HepG2 (cell line): Measurements from ENCODE around the gene DDX31. TPM values are rescaled to one million over a fixed set of nuclear protein-coding genes. Genes with fewer than 3 reads are reported as not detected.

Experiments used
- ATAC-seq: fragments of 200-7000 bp; cut with Tn5 transposase; 3 replicates; pipeline ENCODE4 v1.9.1; 2020; ENCODE audit warnings: mild to moderate bottlenecking, moderate library complexity
- BruUV-seq: library from RNA; stranded (reverse); fragments of 400-500 nt; replicated peaks from 2 replicates; lab custom pipeline; 2021; lab: Mats Ljungman, UMichigan
- CTCF ChIA-PET: fragments of 300-600 bp; formaldehyde crosslinking; extraction: SDS; loops from one replicate; lab custom pipeline; 2021; ENCODE audit warnings: low total read pairs, inconsistent platforms, low intra/inter-chr PET ratio; lab: Yijun Ruan, JAX
- POLR2A ChIA-PET: fragments of 350-600 bp; sonication (Branson Sonifier 250); formaldehyde crosslinking; loops from one replicate; lab custom pipeline; 2020; ENCODE audit warnings: antibody characterized with exemption, inconsistent platforms; lab: Yijun Ruan, JAX
- DNase-seq: peaks from one replicate; pipeline ENCODE4 v3.0.0-alpha.2; 2015; ENCODE audit warnings: low spot score
- FAIRE-seq: peaks from 3 replicates; lab custom pipeline; 2011; peaks lifted over from hg19 to GRCh38; lab: Jason Lieb, UNC
- H2AFZ ChIP-seq: one replicate; pipeline ENCODE4 v1.6.1; 2011; ENCODE audit warnings: low read length, inconsistent platforms
- H3K27ac ChIP-seq: fragments of 300-600 bp; 3 replicates; pipeline ENCODE4 v1.8.0; 2011; ENCODE audit warnings: mixed run types, mild to moderate bottlenecking, mixed read lengths, low read length, inconsistent platforms; ENCODE audit not compliant: insufficient read depth; ENCODE audit errors: extremely low read length
- H3K27me3 ChIP-seq, 2 experiments: fragments of 200-600 bp in 1 of 2; 2 replicates in 1 of 2; 3 replicates in 1 of 2; pipeline versions ENCODE4 v1.6.0 to v1.8.0; 2011; ENCODE audit warnings: low read length in 2 of 2, mild to moderate bottlenecking in 2 of 2, moderate library complexity in 2 of 2, inconsistent platforms in 1 of 2; ENCODE audit not compliant: insufficient read depth in 2 of 2, control insufficient read depth in 1 of 2
- H3K36me3 ChIP-seq, 2 experiments: fragments of 200-600 bp in 1 of 2; replicated peaks in 1 of 2; 2 replicates in 1 of 2; 3 replicates in 1 of 2; pipeline versions ENCODE4 v1.5.1 to v1.8.0; 2011; ENCODE audit warnings: low read length in 2 of 2, inconsistent platforms in 1 of 2; ENCODE audit not compliant: insufficient read depth in 2 of 2, control insufficient read depth in 1 of 2
- H3K4me1 ChIP-seq: 2 replicates; pipeline ENCODE4 v1.5.1; 2012; ENCODE audit warnings: low read length, inconsistent platforms; ENCODE audit not compliant: insufficient read depth
- H3K4me2 ChIP-seq: 2 replicates; pipeline ENCODE4 v1.6.0; 2011; ENCODE audit warnings: low read depth, low read length, inconsistent platforms
- H3K4me3 ChIP-seq, 3 experiments: fragments of 200-600 bp in 1 of 3; sonication (generic), shearing (Covaris generic) in 1 of 3; replicated peaks in 1 of 3; 2 replicates each; pipeline ENCODE4 v1.5.1; 2011 to 2016; ENCODE audit warnings: low read length in 3 of 3, inconsistent platforms in 2 of 3, low read depth in 2 of 3, mild to moderate bottlenecking in 2 of 3, control low read depth in 1 of 3, mixed read lengths in 1 of 3; ENCODE audit not compliant: insufficient read depth in 1 of 3
- H3K79me2 ChIP-seq: one replicate; pipeline ENCODE4 v1.6.1; 2011; ENCODE audit warnings: low read length, inconsistent platforms; ENCODE audit not compliant: insufficient read depth
- H3K9ac ChIP-seq: 2 replicates; pipeline ENCODE4 v1.6.0; 2011; ENCODE audit warnings: mild to moderate bottlenecking, low read depth, low read length, inconsistent platforms; ENCODE audit not compliant: insufficient read depth
- H3K9me3 ChIP-seq: 2 replicates; pipeline ENCODE4 v1.5.1; 2012; ENCODE audit warnings: mild to moderate bottlenecking, low read length
- H4K20me1 ChIP-seq: 2 replicates; pipeline ENCODE4 v1.6.0; 2011; ENCODE audit warnings: inconsistent platforms, mild to moderate bottlenecking, low read length, moderate library complexity; ENCODE audit not compliant: insufficient read depth
- ADNP ChIP-seq: sonication (generic); formaldehyde crosslinking; IDR thresholded peaks from 2 replicates; pipeline ENCODE4 v1.4.0; 2020; ENCODE audit warnings: missing genetic modification reagents
- ATF7-NPFF ChIP-seq: sonication (generic); formaldehyde crosslinking; IDR thresholded peaks from 2 replicates; pipeline ENCODE4 v1.8.1; 2023; ENCODE audit warnings: mild to moderate bottlenecking, low read depth, missing genetic modification reagents, moderate library complexity
- JARID2 ChIP-seq: sonication (generic); formaldehyde crosslinking; IDR thresholded peaks from 2 replicates; pipeline ENCODE4 v1.8.1; 2023; ENCODE audit warnings: missing genetic modification reagents, inconsistent platforms; ENCODE audit not compliant: insufficient replicate concordance
- MIXL1 ChIP-seq: IDR thresholded peaks from 2 replicates; pipeline ENCODE4 v1.6.1; 2016
- PLRG1 ChIP-seq: fragments of 450-650 bp; conservative IDR thresholded peaks from 2 replicates; pipeline ENCODE4 v1.6.1; 2016
- REXO4 ChIP-seq: sonication (generic); formaldehyde crosslinking; IDR thresholded peaks from 2 replicates; pipeline ENCODE4 v1.8.0; 2022; ENCODE audit warnings: missing genetic modification reagents, mild to moderate bottlenecking, borderline replicate concordance
- RORA ChIP-seq: sonication (generic); formaldehyde crosslinking; IDR thresholded peaks from 2 replicates; pipeline ENCODE4 v1.5.0; 2020; ENCODE audit warnings: mild to moderate bottlenecking, missing genetic modification reagents, moderate library complexity
- SOX5 ChIP-seq: IDR thresholded peaks from 2 replicates; pipeline ENCODE4 v1.6.1; 2016; ENCODE audit warnings: borderline replicate concordance
- SOX6 ChIP-seq, 2 experiments: fragments of 450-650 bp in 1 of 2; sonication (generic) in 1 of 2; formaldehyde crosslinking in 1 of 2; IDR thresholded peaks; 2 replicates each; pipeline versions ENCODE4 v1.4.0 to v1.6.1; 2017 to 2020; ENCODE audit warnings: antibody characterized with exemption in 1 of 2, mild to moderate bottlenecking in 1 of 2, missing genetic modification reagents in 1 of 2
- SRY ChIP-seq: sonication (generic); formaldehyde crosslinking; IDR thresholded peaks from 2 replicates; pipeline ENCODE4 v1.8.0; 2022; ENCODE audit warnings: mild to moderate bottlenecking, missing genetic modification reagents
- ZNF253 ChIP-seq: sonication (generic); formaldehyde crosslinking; IDR thresholded peaks from 2 replicates; pipeline ENCODE4 v1.8.0; 2022; ENCODE audit warnings: mild to moderate bottlenecking, missing genetic modification reagents, borderline replicate concordance
- ZNF614 ChIP-seq: IDR thresholded peaks from 2 replicates; pipeline ENCODE4 v1.6.1; 2018; ENCODE audit warnings: missing biosample characterization, missing genetic modification reagents, inconsistent platforms, borderline replicate concordance
- ZNF772 ChIP-seq: sonication (generic); formaldehyde crosslinking; IDR thresholded peaks from 2 replicates; pipeline ENCODE4 v1.5.0; 2020; ENCODE audit warnings: mild to moderate bottlenecking, missing genetic modification reagents
- ZNF775 ChIP-seq: sonication (generic); formaldehyde crosslinking; IDR thresholded peaks from 2 replicates; pipeline ENCODE4 v1.4.0; 2020; ENCODE audit warnings: missing genetic modification reagents, mild to moderate bottlenecking, moderate library complexity, borderline replicate concordance
- ZNF879 ChIP-seq: sonication (generic); formaldehyde crosslinking; IDR thresholded peaks from 2 replicates; pipeline ENCODE4 v1.8.1; 2023; ENCODE audit warnings: missing genetic modification reagents
- ZNF891 ChIP-seq: sonication (generic); formaldehyde crosslinking; IDR thresholded peaks from 2 replicates; pipeline ENCODE4 v1.5.0; 2020; ENCODE audit warnings: mild to moderate bottlenecking, missing genetic modification reagents
- WGBS: methylation state at CpG from one replicate; pipeline ENCODE4 v1.1.6; 2017; ENCODE audit warnings: low lambda C conversion rate; 5-methylcytosine and 5-hydroxymethylcytosine counted together
- in situ Hi-C: cut with HindIII; loops from 2 replicates; pipeline ENCODE4 v1.10.0; 2017; ENCODE audit warnings: low pct_unique_long_range_greater_than_20kb; ENCODE audit not compliant: extremely low pct_ligation_motif_present
- intact Hi-C: fragments of 100-400 bp; cut with micrococcal nuclease; formaldehyde crosslinking; loops from one replicate; pipeline ENCODE4 v1.10.0; 2022; ENCODE audit not compliant: unreplicated experiment
- polyA plus RNA-seq, 8 experiments: library from polyadenylated mRNA; depleted of rRNA in 3 of 8; stranded (reverse) in 7 of 8; unstranded in 1 of 8; fragments of >200 nt; fragmentation: Illumina TruSeq in 4 of 8; extraction: Trizol in 4 of 8; gene quantifications; 2 replicates each; pipeline versions ENCODE4 v1.2.1 to v1.2.3, GENCODE V29; 2011 to 2016; ENCODE audit warnings: low read depth in 4 of 8, missing spikeins in 1 of 8, mixed read lengths in 1 of 8; ENCODE audit not compliant: insufficient read depth in 1 of 8
- total RNA-seq, 5 experiments: library from RNA; depleted of rRNA; stranded (reverse); fragments of >200 nt; fragmentation: Illumina TruSeq; extraction: Trizol; gene quantifications; 2 replicates each; pipeline ENCODE4 v1.2.3, GENCODE V29; 2016; ENCODE audit warnings: low read depth in 1 of 5
- TF ChIP-seq, protein P1 (sequence below): sonication (generic); formaldehyde crosslinking; IDR thresholded peaks from 2 replicates; pipeline ENCODE4 v1.9.0; 2021; ENCODE audit warnings: missing genetic modification reagents, borderline replicate concordance
- TF ChIP-seq, protein P2 (sequence below): sonication (generic); formaldehyde crosslinking; conservative IDR thresholded peaks from 2 replicates; pipeline ENCODE4 v1.8.0; 2022; ENCODE audit warnings: low read depth, missing genetic modification reagents
- TF ChIP-seq, protein P3 (sequence below): sonication (generic); formaldehyde crosslinking; IDR thresholded peaks from 2 replicates; pipeline ENCODE4 v1.4.0; 2020; ENCODE audit warnings: missing genetic modification reagents
- TF ChIP-seq, protein P4 (sequence below): sonication (generic); formaldehyde crosslinking; IDR thresholded peaks from 2 replicates; pipeline ENCODE4 v1.4.0; 2020; ENCODE audit warnings: mild to moderate bottlenecking, low read depth, missing genetic modification reagents

DDX31 gene
- total and polyA plus RNA-seq, 2 of the 13 experiments (the other 11 are each of a cell fraction or from before 2014, with no cell fraction given): 11.4 to 16.3 TPM

DNA sequence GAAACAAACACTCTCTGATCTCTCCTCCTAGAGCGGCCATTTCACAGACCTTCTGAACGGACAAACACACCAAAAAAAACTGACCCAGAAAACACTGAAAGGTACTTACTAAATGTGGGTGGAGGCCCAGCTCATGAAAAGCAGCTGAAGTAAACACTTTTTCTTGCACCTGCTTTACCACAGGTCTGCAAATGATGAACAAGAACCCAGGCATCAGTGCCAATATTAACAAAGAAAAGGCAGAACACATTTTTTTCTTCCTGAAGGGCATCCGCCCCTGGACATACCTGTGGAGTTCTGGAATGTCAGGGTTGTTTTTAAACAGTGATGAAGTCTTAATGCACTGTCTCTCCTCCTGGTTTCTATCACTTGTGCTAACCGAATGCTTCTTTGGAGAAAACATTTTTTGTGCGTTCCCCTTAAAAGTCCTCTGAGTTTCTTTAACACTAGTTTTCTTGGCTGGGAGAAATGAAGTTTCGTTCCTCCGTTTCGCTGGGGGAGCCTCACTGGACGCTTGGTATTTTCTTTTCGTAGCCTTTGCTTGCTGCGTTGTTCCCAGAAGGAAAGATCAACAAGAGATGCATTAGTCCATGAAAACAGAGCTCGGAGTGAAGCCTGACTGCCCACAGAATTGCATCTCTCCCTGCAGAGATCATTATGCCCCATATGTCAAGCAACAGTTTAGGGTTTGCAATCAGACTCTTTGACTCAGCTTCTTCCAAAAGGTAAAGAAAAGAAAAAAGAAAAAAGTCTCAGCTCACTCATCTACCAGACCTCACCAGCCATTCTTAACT, 7.4 kb downstream of the DDX31 start:
- 95% methylated on average over 12 of the region's 12 CpGs for WGBS
- BruUV-seq: no TSS peak
- H3K36me3 ChIP-seq: peaks cover 13 to 57% of the 10 kb centered on the region in 2 experiments
- H3K4me3 ChIP-seq: no peak overlapping the region
- no peaks in the 10 kb centered on the region for H3K9me3 ChIP-seq
- no peak overlapping the region for H2AFZ ChIP-seq
- TF ChIP-seq, protein P1, sequence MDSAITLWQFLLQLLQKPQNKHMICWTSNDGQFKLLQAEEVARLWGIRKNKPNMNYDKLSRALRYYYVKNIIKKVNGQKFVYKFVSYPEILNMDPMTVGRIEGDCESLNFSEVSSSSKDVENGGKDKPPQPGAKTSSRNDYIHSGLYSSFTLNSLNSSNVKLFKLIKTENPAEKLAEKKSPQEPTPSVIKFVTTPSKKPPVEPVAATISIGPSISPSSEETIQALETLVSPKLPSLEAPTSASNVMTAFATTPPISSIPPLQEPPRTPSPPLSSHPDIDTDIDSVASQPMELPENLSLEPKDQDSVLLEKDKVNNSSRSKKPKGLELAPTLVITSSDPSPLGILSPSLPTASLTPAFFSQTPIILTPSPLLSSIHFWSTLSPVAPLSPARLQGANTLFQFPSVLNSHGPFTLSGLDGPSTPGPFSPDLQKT (CRISPR knock-in tag): no peak
- TF ChIP-seq ZNF253 (CRISPR knock-in tag) (no peak), SOX5 (CRISPR knock-in tag) (no peak), JARID2 (no peak), ZNF614 (CRISPR knock-in tag) (no peak), RORA (CRISPR knock-in tag) (no peak), ADNP (CRISPR knock-in tag) (no peak), ATF7-NPFF (no peak), SRY (CRISPR knock-in tag) (no peak), SOX6 (IDR thresholded peaks at IDR 0.05) (no peak), SOX6 (CRISPR knock-in tag; IDR thresholded peaks at IDR 0.05) (no peak), ZNF775 (CRISPR knock-in tag) (no peak), ZNF879 (CRISPR knock-in tag) (no peak), ZNF772 (no peak), ZNF891 (no peak), PLRG1 (no peak), MIXL1 (CRISPR knock-in tag) (no peak), REXO4 (CRISPR knock-in tag) (no peak)
- TF ChIP-seq, protein P2, sequence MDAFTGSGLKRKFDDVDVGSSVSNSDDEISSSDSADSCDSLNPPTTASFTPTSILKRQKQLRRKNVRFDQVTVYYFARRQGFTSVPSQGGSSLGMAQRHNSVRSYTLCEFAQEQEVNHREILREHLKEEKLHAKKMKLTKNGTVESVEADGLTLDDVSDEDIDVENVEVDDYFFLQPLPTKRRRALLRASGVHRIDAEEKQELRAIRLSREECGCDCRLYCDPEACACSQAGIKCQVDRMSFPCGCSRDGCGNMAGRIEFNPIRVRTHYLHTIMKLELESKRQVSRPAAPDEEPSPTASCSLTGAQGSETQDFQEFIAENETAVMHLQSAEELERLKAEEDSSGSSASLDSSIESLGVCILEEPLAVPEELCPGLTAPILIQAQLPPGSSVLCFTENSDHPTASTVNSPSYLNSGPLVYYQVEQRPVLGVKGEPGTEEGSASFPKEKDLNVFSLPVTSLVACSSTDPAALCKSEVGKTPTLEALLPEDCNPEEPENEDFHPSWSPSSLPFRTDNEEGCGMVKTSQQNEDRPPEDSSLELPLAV: no peak
- TF ChIP-seq, protein P3, sequence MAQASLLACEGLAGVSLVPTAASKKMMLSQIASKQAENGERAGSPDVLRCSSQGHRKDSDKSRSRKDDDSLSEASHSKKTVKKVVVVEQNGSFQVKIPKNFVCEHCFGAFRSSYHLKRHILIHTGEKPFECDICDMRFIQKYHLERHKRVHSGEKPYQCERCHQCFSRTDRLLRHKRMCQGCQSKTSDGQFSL (CRISPR knock-in tag): no peak
- TF ChIP-seq, protein P4, sequence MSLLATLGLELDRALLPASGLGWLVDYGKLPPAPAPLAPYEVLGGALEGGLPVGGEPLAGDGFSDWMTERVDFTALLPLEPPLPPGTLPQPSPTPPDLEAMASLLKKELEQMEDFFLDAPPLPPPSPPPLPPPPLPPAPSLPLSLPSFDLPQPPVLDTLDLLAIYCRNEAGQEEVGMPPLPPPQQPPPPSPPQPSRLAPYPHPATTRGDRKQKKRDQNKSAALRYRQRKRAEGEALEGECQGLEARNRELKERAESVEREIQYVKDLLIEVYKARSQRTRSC (CRISPR knock-in tag): no peak
- FAIRE-seq (no peak), DNase-seq (no peak), ATAC-seq (no peak)
- H3K9ac ChIP-seq: no peak overlapping the region
- H3K4me1 ChIP-seq: no peaks in the 10 kb centered on the region
- H3K79me2 ChIP-seq: peaks cover 24% of the 10 kb centered on the region
- H4K20me1 ChIP-seq: no peaks in the 10 kb centered on the region; the same call in 1 of the 2 replicates
- CTCF ChIA-PET: no interaction called here
- no peaks in the 10 kb centered on the region for H3K27me3 ChIP-seq
- intact Hi-C loops: no loop called here
- in situ Hi-C loops: no loop called here
- no peak overlapping the region for H3K4me2 ChIP-seq
- no peak overlapping the region for H3K27ac ChIP-seq
- POLR2A ChIA-PET: no interaction called here
